ENCODE results near the gene PPFIBP2. TPM values are rescaled to one million over a fixed set of nuclear protein-coding genes. Genes with fewer than 3 reads are reported as not detected.

The PPFIBP2 gene
- total and polyA plus RNA-seq, 2 of the 13 experiments (the other 11 are each of a cell fraction or from before 2014, with no cell fraction given), result 15.0 to 52.5 TPM

DNA sequence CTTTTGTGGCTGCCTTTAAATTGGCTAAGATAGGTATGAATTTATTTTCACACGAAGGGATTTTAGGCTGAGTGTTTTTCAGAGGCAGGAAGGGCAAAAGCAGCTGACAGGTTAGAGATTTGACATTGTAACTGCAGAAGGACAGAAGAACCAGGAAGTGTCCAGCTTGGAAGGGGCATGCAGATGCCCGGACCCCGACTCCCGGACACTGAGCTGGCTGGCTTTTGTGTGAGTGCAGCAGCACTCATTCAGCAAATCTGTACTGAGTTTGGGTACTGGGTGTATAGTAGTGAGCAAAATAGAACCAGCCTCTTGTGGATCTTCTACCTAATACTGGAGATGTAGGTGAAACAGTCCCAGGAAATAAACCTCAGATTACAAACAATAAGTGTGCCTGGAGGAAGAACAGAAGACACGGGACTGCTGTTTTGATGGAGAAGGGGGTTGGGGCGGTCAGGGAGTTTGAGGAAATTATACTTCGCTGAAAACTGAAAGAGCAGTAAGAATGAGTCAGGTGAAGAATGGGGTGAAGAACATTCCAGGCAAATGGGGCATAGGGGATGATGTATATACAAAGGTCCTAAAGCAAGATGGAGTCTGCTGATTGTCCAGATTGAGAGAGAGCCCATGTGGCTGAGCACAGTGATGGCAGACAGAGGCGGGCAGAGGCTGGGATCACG is 64.6 kb downstream of the PPFIBP2 start (continued):
- TF ChIP-seq, protein P1, sequence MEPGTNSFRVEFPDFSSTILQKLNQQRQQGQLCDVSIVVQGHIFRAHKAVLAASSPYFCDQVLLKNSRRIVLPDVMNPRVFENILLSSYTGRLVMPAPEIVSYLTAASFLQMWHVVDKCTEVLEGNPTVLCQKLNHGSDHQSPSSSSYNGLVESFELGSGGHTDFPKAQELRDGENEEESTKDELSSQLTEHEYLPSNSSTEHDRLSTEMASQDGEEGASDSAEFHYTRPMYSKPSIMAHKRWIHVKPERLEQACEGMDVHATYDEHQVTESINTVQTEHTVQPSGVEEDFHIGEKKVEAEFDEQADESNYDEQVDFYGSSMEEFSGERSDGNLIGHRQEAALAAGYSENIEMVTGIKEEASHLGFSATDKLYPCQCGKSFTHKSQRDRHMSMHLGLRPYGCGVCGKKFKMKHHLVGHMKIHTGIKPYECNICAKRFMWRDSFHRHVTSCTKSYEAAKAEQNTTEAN (CRISPR knock-in tag; conservative IDR thresholded peaks at IDR 0.05), result no peak
- TF ChIP-seq, protein P2, sequence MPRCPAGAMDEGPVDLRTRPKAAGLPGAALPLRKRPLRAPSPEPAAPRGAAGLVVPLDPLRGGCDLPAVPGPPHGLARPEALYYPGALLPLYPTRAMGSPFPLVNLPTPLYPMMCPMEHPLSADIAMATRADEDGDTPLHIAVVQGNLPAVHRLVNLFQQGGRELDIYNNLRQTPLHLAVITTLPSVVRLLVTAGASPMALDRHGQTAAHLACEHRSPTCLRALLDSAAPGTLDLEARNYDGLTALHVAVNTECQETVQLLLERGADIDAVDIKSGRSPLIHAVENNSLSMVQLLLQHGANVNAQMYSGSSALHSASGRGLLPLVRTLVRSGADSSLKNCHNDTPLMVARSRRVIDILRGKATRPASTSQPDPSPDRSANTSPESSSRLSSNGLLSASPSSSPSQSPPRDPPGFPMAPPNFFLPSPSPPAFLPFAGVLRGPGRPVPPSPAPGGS (CRISPR knock-in tag; IDR thresholded peaks at IDR 0.05), result no peak
- TF ChIP-seq BCL6 (CRISPR knock-in tag; IDR thresholded peaks at IDR 0.05) (no peak), BRCA1 (CRISPR knock-in tag; IDR thresholded peaks at IDR 0.05) (no peak)

DNA sequence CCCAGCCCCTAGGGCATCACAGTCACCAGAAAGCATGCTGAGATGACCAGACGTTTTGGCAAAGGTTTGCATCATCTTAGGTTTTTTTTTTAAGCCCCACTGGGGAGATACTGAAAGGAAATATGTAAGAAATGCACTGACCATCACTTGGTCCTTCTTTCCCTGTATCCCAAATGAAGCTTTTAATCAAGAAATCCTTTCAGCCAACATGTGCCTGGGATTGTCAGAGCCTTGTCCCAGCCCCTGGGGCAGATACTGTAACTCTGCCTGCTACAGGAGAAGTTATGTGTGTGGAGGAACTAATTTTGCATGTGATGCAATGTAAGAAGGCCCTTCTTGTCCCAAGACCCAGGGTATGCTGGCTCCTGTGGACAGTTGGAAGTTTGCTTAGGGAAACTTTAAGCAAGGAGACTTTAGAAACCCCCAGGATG is 65.6 kb downstream of the PPFIBP2 start:
- H3K9ac ChIP-seq (ENCODE audit: insufficient read depth, low read depth, low read length), result no peak overlapping the region
- intact Hi-C loops (cut with micrococcal nuclease; ENCODE audit: unreplicated experiment) (no loop called here), in situ Hi-C loops (cut with HindIII; ENCODE audit: extremely low pct_ligation_motif_present, low pct_unique_long_range_greater_than_20kb) (no loop called here)
- H3K4me2 ChIP-seq (ENCODE audit: low read depth, low read length), result no peak overlapping the region
- no peak for TF ChIP-seq ZNF572 (CRISPR knock-in tag; IDR thresholded peaks at IDR 0.05)
- no peak overlapping the region for H2AFZ ChIP-seq (ENCODE audit: low read length)
- 78% methylated on average over 1 of the region's 1 CpG for WGBS (ENCODE audit: low lambda C conversion rate)
- no peak overlapping the region for H3K27ac ChIP-seq (ENCODE audit: extremely low read length, insufficient read depth, low read length)
- CTCF ChIA-PET (ENCODE audit: low intra/inter-chr PET ratio, low total read pairs), result no interaction called here
- no TSS peak for BruUV-seq (replicated peaks)
- ATAC-seq (no peak), FAIRE-seq (no peak), DNase-seq (ENCODE audit: low spot score) (no peak)
- no peaks in the 10 kb centered on the region for H3K9me3 ChIP-seq (ENCODE audit: low read length)
- H3K79me2 ChIP-seq (ENCODE audit: insufficient read depth, low read length), result peaks cover 44% of the 10 kb centered on the region
- peaks cover 83% of the 10 kb centered on the region for H3K4me1 ChIP-seq (ENCODE audit: insufficient read depth, low read length)
- peaks cover 2 to 7% of the 10 kb centered on the region in 2 experiments; a peak in 2 of 5 replicates for H3K36me3 ChIP-seq (replicated peaks in 1 of 2; ENCODE audit: control insufficient read depth in 1 of 2, insufficient read depth in 2 of 2, low read length in 2 of 2)
- H3K4me3 ChIP-seq (replicated peaks in 1 of 3; ENCODE audit: insufficient read depth in 1 of 3, low read depth in 2 of 3, low read length in 3 of 3), result no peak overlapping the region
- POLR2A ChIA-PET, result no interaction called here
- H3K27me3 ChIP-seq (ENCODE audit: control insufficient read depth in 1 of 2, insufficient read depth in 2 of 2, low read length in 2 of 2), result no peaks in the 10 kb centered on the region
- 0 out of 2 replicates have a peak, but pooled peaks cover 2% of the 10 kb centered on the region for H4K20me1 ChIP-seq (ENCODE audit: insufficient read depth, low read length)
